Mammary epithelial cell (primary cell): ENCODE measurements around the gene TSEN15.

Source experiments
- EZH2 ChIP-seq: IDR thresholded peaks from 2 replicates; pipeline ENCODE4 v1.6.1; 2012; ENCODE audit warnings: low read length, inconsistent platforms, borderline replicate concordance
- TF ChIP-seq, protein P1 (sequence below), 2 donors: IDR thresholded peaks in 1 of 2; conservative IDR thresholded peaks in 1 of 2; 2 replicates each; pipeline ENCODE4 v1.5.1; 2011 to 2012; ENCODE audit warnings: inconsistent platforms in 2 of 2, low read length in 2 of 2, mild to moderate bottlenecking in 2 of 2, control low read depth in 1 of 2, low read depth in 1 of 2; ENCODE audit not compliant: insufficient read depth in 1 of 2; ENCODE audit errors: extremely low read depth in 1 of 2

DNA sequence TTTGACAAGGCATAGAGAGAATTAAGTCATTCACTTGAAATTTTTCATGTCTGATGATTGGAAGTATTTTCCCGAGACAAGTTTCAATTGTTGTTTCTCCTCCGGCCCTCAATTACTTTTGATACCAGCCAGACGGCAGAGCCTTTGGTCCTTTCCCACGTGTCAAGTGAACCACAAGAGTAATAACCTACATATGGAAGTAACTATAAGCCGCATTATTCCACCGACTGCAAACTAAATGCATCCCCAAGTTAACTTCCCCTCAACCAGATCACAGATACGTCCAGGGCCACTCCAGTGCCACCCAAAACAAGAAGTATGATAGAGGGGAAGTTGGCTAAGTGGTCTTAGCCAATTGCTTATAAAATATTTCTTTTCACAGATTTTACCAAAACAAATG lies 34.2 kb upstream of the TSEN15 start:
- TF ChIP-seq, protein P1, sequence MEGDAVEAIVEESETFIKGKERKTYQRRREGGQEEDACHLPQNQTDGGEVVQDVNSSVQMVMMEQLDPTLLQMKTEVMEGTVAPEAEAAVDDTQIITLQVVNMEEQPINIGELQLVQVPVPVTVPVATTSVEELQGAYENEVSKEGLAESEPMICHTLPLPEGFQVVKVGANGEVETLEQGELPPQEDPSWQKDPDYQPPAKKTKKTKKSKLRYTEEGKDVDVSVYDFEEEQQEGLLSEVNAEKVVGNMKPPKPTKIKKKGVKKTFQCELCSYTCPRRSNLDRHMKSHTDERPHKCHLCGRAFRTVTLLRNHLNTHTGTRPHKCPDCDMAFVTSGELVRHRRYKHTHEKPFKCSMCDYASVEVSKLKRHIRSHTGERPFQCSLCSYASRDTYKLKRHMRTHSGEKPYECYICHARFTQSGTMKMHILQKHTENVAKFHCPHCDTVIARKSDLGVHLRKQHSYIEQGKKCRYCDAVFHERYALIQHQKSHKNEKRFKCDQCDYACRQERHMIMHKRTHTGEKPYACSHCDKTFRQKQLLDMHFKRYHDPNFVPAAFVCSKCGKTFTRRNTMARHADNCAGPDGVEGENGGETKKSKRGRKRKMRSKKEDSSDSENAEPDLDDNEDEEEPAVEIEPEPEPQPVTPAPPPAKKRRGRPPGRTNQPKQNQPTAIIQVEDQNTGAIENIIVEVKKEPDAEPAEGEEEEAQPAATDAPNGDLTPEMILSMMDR (conservative IDR thresholded peaks at IDR 0.05 in 1 of 2, IDR thresholded peaks at IDR 0.05 in 1 of 2; ENCODE audit: extremely low read depth in 1 of 2, insufficient read depth in 1 of 2, low read depth in 1 of 2, low read length in 2 of 2) = no peak
- TF ChIP-seq EZH2 = no peak
